Sigmoid colon (tissue), 3 donors: Measurements from ENCODE around the gene KREMEN1.

Experiments
- CTCF ChIP-seq, 4 experiments: fragments of 450-650 bp in 3 of 4; fragments of 200-600 bp in 1 of 4; IDR thresholded peaks; one replicate each; pipeline ENCODE4 v1.5.1; 2016 to 2019; ENCODE audit warnings: antibody characterized with exemption in 4 of 4, mild to moderate bottlenecking in 3 of 4, moderate library complexity in 2 of 4
- POLR2A ChIP-seq, 2 donors: fragments of 450-650 bp; IDR thresholded peaks; one replicate each; pipeline ENCODE4 v1.6.1; 2016; ENCODE audit warnings: antibody characterized with exemption in 2 of 2, mild to moderate bottlenecking in 2 of 2, moderate library complexity in 2 of 2

GRCh38 chr22:29195964-29196666 lies 123.3 kb downstream of the KREMEN1 start:
- TF ChIP-seq POLR2A (IDR thresholded peaks at IDR 0.05) (no peak), CTCF (IDR thresholded peaks at IDR 0.05) (no peak)
